ENCODE data around the gene SLC25A45.
A peak's percentile ranks its signal among the peaks of the same experiment; 100 is the strongest.
"Not testable (repeated sequence)": the region's sequence is repeated elsewhere in the genome, so short reads cannot be mapped to it uniquely, and the experiment has no call there.

The SLC25A45 gene

DNA sequence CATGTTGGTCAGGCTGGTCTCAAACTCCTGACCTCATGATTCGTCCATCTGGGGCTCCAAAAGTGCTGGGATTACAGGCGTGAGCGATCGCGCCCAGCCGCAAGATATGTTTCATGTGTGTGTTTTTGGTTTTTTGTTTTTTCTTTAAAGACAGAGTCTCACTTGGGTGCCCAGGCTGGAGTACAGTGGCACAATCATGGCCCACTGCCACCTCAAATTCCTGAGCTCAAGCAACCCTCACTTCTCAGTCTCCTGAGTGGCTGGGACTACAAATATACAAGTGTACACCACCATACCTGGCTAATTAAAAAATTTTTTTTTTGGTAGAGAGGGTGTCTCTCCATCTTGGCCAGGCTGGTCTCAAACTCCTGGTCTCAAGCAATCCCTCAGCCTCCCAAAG is 19.5 kb downstream of the SLC25A45 start:
- no peak for DNase-seq (ENCODE audit: low read depth in 3 of 3)

- no peak for DNase-seq (ENCODE audit: low read depth in 3 of 3)
Observed at GRCh38 chr11:65362320-65362931, 20.0 kb downstream of the SLC25A45 start.

- no peak for DNase-seq (ENCODE audit: low read depth in 3 of 3)
Observed at GRCh38 chr11:65357856-65358356, 24.5 kb downstream of the SLC25A45 start.

DNA sequence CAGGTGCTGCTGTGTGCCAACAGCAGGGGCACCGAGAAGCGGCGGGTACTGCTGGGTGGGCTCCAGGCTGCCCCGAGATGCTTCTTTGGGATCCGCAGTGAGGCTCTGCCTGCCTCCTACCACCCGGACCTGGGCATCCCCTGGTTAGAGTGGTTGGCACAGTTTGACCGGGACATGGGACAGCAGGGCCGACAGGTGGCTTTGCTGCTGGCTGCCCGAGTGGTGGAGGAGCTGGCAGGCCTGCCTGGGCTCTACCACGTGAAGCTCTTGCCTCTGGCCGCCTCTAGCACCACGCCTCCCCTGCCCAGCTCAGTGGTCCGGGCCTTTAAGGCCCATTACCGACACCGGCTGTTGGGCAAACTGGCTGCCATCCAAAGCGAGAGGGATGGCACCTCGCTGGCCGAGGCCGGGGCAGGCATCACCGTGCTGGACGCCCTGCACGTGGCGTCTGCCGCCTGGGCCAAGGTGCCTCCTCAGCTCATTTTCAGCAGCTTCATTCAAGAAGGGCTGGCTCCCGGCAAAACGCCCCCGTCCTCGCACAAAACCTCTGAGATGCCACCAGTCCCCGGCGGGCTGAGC is 26.0 kb downstream of the SLC25A45 start:
- no peak for DNase-seq (ENCODE audit: low read depth in 3 of 3)

DNA sequence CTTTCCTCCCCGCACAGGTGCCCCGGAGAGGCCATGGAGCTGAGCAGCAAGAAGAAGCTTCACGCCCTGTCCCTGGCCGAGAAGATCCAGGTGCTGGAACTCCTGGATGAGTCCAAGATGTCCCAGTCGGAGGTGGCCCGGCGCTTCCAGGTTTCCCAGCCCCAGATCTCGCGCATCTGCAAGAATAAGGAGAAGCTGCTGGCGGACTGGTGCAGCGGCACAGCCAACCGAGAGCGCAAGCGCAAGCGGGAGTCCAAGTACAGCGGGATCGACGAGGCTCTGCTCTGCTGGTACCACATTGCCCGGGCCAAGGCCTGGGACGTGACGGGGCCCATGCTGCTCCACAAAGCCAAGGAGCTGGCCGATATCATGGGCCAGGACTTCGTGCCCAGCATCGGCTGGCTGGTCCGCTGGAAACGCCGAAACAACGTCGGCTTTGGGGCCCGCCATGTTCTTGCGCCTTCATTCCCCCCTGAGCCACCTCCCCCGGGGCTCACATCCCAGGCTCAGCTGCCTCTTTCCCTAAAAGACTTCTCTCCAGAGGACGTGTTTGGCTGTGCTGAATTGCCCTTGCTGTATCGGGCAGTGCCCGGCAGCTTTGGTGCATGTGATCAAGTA is 26.6 kb downstream of the SLC25A45 start:
- DNase-seq (ENCODE audit: low read depth in 3 of 3) = no peak

DNA sequence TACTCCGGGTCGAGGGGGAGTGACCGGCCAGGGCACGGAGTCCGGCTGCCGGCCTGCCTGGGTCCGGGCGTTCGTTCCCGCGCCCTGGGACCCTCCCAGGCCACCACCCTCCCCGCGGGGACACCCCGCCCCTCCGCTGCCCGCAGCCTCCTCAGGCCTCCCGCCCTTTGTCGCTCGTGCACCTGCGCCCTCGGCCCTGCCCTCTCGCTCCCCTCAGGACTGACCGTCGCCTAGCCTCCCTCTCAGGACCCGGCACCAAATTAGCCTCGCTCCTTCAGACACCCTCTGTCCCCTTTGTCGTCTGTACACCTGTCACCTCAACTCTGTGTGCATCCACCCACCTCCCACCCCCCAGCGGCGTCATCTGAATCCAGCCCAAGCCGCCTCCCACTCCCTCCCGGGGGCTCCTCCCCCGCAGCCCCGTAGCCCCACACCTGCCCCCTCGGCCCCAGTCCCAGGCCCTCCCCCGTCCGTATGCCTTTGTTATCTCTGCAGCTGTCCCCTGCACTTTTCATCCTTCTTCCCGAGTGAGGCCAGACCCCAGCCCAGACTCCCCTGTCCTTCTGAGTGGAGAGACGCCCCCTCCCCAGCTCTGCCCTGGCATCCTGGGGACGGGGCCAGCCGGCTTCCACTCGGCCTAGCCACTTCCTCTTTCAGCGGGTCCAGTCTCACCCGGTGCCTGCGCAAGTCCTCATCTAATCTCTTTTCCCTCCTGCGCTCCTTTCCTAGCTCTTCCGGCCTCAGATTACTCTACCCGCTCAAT is 27.3 kb downstream of the SLC25A45 start:
- DNase-seq (ENCODE audit: low read depth in 3 of 3) = peak in 1 of 3 donors; percentile 35

GRCh38 chr11:65354265-65355012 is 28.0 kb downstream of the SLC25A45 start, which contains the start of gene TIGD3:
TSS of gene TIGD3 (plus strand) at chr11:65354751. CDS start at chr11:65355809, 1,058 bp downstream.
- peak; percentile 93 to 98 (median 95) for DNase-seq (ENCODE audit: low read depth in 3 of 3)

GRCh38 chr11:65353900-65354264 is 28.6 kb downstream of the SLC25A45 start:
- no peak for DNase-seq (ENCODE audit: low read depth in 3 of 3)

DNA sequence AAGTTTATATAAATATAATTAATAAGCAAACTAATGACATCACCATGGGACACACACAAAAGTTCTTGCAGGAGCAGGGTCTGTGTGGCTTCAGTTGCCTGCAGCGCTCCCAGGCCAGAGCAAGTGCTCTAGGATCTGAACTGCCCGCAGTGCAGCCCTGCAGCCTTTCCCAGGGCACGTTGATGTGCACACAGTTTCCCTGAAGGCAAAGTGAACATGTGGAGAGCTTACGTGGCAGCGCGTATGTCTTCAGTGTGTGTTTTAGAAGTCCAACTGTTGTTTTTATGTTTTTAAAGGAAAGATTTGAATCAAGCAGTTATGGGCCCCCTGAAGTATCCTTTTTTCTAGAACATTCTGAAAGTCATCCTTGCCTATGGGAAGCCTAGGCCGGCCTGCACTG is 29.1 kb downstream of the SLC25A45 start:
- no peak for DNase-seq (ENCODE audit: low read depth in 3 of 3)

- DNase-seq (ENCODE audit: low read depth in 3 of 3) = no peak
Observed at GRCh38 chr11:65352783-65353182, 29.7 kb downstream of the SLC25A45 start.

DNA sequence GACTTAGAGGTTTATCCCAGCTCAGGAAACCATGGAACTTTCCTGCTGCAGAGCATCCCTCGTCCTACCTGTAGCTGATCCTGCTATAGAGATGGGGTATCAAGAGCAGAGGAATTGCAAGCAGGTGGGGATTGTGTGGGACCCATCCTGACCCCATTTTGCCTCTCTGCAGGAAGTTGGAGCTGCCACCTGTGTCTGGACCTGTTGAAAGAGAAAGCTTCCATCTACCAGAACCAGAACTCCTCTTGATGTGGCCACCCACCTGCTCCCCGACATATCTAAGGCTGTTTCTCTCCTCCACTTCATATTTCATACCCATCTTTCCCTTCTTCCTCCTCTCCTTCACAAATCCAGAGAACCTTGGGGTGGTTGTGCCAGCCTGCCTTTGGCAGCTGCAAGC is 30.9 kb downstream of the SLC25A45 start:
- no peak for DNase-seq (ENCODE audit: low read depth in 3 of 3)

DNA sequence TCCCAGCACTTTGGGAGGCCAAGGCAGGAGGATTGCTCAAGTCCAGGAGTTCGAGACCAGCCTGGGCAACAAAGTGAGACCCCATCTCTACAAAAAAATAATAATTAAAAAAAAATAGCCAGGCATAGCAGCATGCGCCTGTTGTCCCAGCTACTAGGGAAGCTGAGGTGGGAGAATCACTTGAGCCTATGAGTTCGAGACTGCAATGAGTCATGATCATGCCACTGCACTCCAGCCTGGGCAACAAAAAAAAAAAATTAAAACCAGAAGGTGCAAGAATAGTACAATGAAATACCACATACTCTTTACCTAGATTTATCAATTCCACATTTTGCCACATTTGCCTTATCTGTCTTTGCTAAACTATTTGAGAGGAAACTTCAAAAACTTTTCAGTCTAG is 40.6 kb downstream of the SLC25A45 start:
- DNase-seq (ENCODE audit: low read depth in 3 of 3) = no peak

GRCh38 chr11:65340226-65340625 is 42.2 kb downstream of the SLC25A45 start:
- no peak for DNase-seq (ENCODE audit: low read depth in 3 of 3)

GRCh38 chr11:65338676-65339075 is 43.8 kb downstream of the SLC25A45 start:
- DNase-seq (ENCODE audit: low read depth in 3 of 3) = no peak

- DNase-seq (ENCODE audit: low read depth in 3 of 3) = no peak
Observed at GRCh38 chr11:65334696-65335295, 47.6 kb downstream of the SLC25A45 start.

GRCh38 chr11:65332591-65332990 is 49.9 kb downstream of the SLC25A45 start:
- DNase-seq (ENCODE audit: low read depth in 3 of 3) = not testable (repeated sequence)

GRCh38 chr11:65330544-65330943 is 51.9 kb downstream of the SLC25A45 start:
- no peak for DNase-seq (ENCODE audit: low read depth in 3 of 3)

DNA sequence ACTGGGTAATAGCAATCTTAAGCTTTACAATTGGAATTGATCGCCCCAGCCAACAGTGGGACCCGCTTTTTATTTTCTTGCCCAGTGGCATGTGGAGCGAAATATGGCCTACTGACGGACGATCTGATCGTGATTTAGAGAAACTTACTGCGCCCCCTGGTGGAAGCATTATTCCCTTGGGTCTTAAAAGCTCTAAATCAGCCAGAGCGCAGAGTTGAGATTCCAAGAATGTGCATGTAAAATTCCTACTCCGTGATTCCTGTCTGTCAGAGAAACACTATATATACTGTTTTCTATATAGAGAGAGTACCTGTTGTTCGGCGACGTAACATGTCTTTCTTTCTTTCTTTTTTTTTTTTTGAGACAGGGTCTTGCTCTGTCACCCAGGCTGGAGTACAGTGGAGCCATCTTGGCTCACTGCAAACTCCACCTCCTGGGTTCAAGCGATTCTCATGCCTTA is 52.5 kb downstream of the SLC25A45 start:
- DNase-seq (ENCODE audit: low read depth in 3 of 3) = peak; percentile 65 to 91 (median 84)

DNA sequence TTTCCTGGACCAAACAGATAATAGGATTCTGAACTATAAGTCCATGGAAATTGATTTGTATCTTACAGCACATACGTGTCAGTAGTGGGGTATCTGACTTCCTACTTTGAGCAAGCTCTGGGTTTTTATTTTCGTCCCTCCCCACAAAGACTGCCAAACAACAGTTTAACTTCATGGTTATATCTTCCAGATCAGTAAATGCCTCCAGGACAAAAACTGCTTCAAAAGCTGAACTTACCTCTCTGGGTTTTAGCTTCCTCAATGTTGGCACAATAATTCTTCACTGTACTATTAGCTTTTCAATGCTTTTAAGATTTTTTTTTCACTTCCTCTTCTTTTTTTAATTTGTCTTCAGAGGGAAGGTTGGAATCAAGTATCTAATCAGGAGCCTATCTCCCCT is 53.0 kb downstream of the SLC25A45 start:
- DNase-seq (ENCODE audit: low read depth in 3 of 3) = no peak

GRCh38 chr11:65327021-65327420 is 55.4 kb downstream of the SLC25A45 start:
- DNase-seq (ENCODE audit: low read depth in 3 of 3) = no peak

DNA sequence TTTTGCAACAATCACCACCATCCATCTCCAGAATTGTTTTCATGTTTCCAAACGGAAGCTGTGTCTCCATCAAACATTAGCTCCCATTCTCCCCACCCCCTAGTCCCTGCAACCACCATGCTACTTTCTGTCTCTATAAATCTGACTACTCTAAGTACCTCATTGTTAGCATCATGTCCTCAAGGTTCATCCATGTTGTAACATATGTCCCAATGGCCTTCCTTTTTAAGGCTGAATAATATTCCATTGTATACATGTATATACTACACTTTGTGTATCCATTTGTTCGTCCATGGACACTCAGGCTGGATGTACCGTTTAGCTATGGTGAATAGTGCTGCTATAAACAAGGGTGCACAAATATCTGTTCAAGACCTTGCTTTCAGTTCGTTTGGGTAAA is 57.0 kb downstream of the SLC25A45 start:
- DNase-seq (ENCODE audit: low read depth in 3 of 3) = no peak

Data from stimulated activated CD4-positive, alpha-beta T cell treated with anti-CD3 and anti-CD28 coated beads, TNF-alpha, amount 100 ng/mL, for 48 hours (primary cell).